ENCODE measurements around the gene PYCR2. TPM values are rescaled to one million over a fixed set of nuclear protein-coding genes. Genes with fewer than 3 reads are reported as not detected.

Gene PYCR2
- total and polyA plus RNA-seq, 2 of the 8 experiments (the other 6 are each of a cell fraction or from before 2014, with no cell fraction given): 79.3 to 84.6 TPM

- TF ChIP-seq CBX5 (IDR thresholded peaks at IDR 0.05; ENCODE audit: low read depth, low read length) (no peak), BRCA1 (IDR thresholded peaks at IDR 0.05; ENCODE audit: low read depth, low read length) (no peak)
Measured at GRCh38 chr1:225874431-225874830, 49.6 kb downstream of the PYCR2 start (continued).
